K562 (cell line): ENCODE data around the gene DLGAP1. TPM values are rescaled to one million over a fixed set of nuclear protein-coding genes. Genes with fewer than 3 reads are reported as not detected.
A peak's percentile ranks its signal among the peaks of the same experiment; 100 is the strongest.

ENCODE experiments used
- BMI1 ChIP-seq: fragments of 150-350 bp; IDR thresholded peaks from 2 replicates; pipeline ENCODE4 v1.6.1; 2014; ENCODE audit warnings: low read length
- CHD1 ChIP-seq: fragments of 200-600 bp; sonication (generic); IDR thresholded peaks from one replicate; pipeline ENCODE4 v1.6.1; 2012; ENCODE audit warnings: mild to moderate bottlenecking, moderate library complexity, low read length, inconsistent platforms
- ETV5 ChIP-seq: sonication (generic); formaldehyde crosslinking; IDR thresholded peaks from 2 replicates; pipeline ENCODE4 v1.4.0; 2020; ENCODE audit warnings: low read depth, mild to moderate bottlenecking, missing genetic modification reagents
- HMGN3 ChIP-seq: IDR thresholded peaks from 2 replicates; pipeline ENCODE4 v1.6.1; 2011; ENCODE audit warnings: borderline replicate concordance, low read depth, mild to moderate bottlenecking, mixed read lengths, low read length; ENCODE audit not compliant: insufficient read length; ENCODE audit errors: extremely low read depth
- JUND ChIP-seq, 2 experiments: IDR thresholded peaks; 2 replicates in 1 of 2; 3 replicates in 1 of 2; pipeline ENCODE4 v1.6.1; 2011; ENCODE audit warnings: borderline replicate concordance in 2 of 2, low read depth in 2 of 2, low read length in 2 of 2, improper control_type of control experiment in 1 of 2, missing biosample characterization in 1 of 2, missing genetic modification characterization in 1 of 2, missing genetic modification reagents in 1 of 2
- KLF6 ChIP-seq: fragments of 250-450 bp; sonication (Bioruptor Pico); IDR thresholded peaks from 2 replicates; pipeline ENCODE4 v1.4.0; 2020; ENCODE audit warnings: mild to moderate bottlenecking, moderate library complexity, borderline replicate concordance
- LEF1 ChIP-seq: fragments of 450-650 bp; IDR thresholded peaks from 2 replicates; pipeline ENCODE4 v1.6.1; 2016; ENCODE audit warnings: mild to moderate bottlenecking
- MCM5 ChIP-seq: fragments of 450-650 bp; IDR thresholded peaks from 2 replicates; pipeline ENCODE4 v1.6.1; 2016; ENCODE audit warnings: low read depth
- MEF2D ChIP-seq: conservative IDR thresholded peaks from 2 replicates; pipeline ENCODE4 v1.6.1; 2016; ENCODE audit warnings: low read depth, missing genetic modification characterization, missing compliant biosample characterization
- OTX1 ChIP-seq: fragments of 450-650 bp; formaldehyde crosslinking; IDR thresholded peaks from 2 replicates; pipeline ENCODE4 v1.4.0; 2022; ENCODE audit warnings: mild to moderate bottlenecking
- PHTF2 ChIP-seq: fragments of 250-450 bp; sonication (Bioruptor Pico); IDR thresholded peaks from 2 replicates; pipeline ENCODE4 v1.5.0; 2021; ENCODE audit warnings: mild to moderate bottlenecking
- PTRF ChIP-seq: fragments of 450-650 bp; IDR thresholded peaks from 2 replicates; pipeline ENCODE4 v1.6.1; 2016; ENCODE audit warnings: mild to moderate bottlenecking, missing genetic modification characterization, missing compliant biosample characterization
- TARDBP ChIP-seq: fragments of 450-650 bp; IDR thresholded peaks from 2 replicates; pipeline ENCODE4 v1.6.1; 2016
- ZBTB17 ChIP-seq: fragments of 450-650 bp; formaldehyde crosslinking; IDR thresholded peaks from 2 replicates; pipeline ENCODE4 v1.4.0; 2020; ENCODE audit warnings: mild to moderate bottlenecking
- ZNF133 ChIP-seq: fragments of 250-450 bp; sonication (Bioruptor Pico); IDR thresholded peaks from 2 replicates; pipeline ENCODE4 v1.4.0; 2020; ENCODE audit warnings: mild to moderate bottlenecking
- ZNF311 ChIP-seq: fragments of 250-450 bp; sonication (Bioruptor Pico); IDR thresholded peaks from 2 replicates; pipeline ENCODE4 v1.4.0; 2020; ENCODE audit warnings: mild to moderate bottlenecking, moderate library complexity
- polyA plus RNA-seq, 8 experiments: library from polyadenylated mRNA; depleted of rRNA in 4 of 8; stranded (reverse) in 5 of 8; unstranded in 3 of 8; fragments of >200 nt; fragmentation: Nextera tagmentation in 2 of 8; fragmentation: Illumina TruSeq in 1 of 8; extraction: Ambion mirVana in 2 of 8; extraction: Trizol in 1 of 8; gene quantifications; 2 replicates each; pipeline versions ENCODE4 v1.2.1 to v1.2.3, GENCODE V29; 2011 to 2014; ENCODE audit warnings: inconsistent platforms in 1 of 8, missing spikeins in 1 of 8
- total RNA-seq, 7 experiments: library from RNA; depleted of rRNA in 6 of 7; stranded (reverse); fragments of >200 nt in 6 of 7; fragmentation: Illumina TruSeq in 2 of 7; extraction: Trizol in 2 of 7; gene quantifications; 2 replicates each; pipeline versions ENCODE4 v1.2.1 to v1.2.3, GENCODE V29; 2011 to 2021; ENCODE audit warnings: low replicate concordance in 1 of 7
- TF ChIP-seq, protein P1 (sequence below): fragments of 450-650 bp; IDR thresholded peaks from 2 replicates; pipeline ENCODE4 v1.6.1; 2017; ENCODE audit warnings: antibody characterized with exemption
- TF ChIP-seq, protein P2 (sequence below): sonication (generic); formaldehyde crosslinking; IDR thresholded peaks from 2 replicates; pipeline ENCODE4 v1.8.1; 2023; ENCODE audit warnings: mild to moderate bottlenecking, missing genetic modification reagents
- TF ChIP-seq, protein P3 (sequence below): IDR thresholded peaks from 2 replicates; pipeline ENCODE4 v1.6.1; 2016; ENCODE audit warnings: missing genetic modification characterization, missing compliant biosample characterization
- TF ChIP-seq, protein P4 (sequence below): fragments of 250-450 bp; sonication (Bioruptor Pico); IDR thresholded peaks from 2 replicates; pipeline ENCODE4 v1.5.0; 2021

DLGAP1 gene
- total and polyA plus RNA-seq, 9 of the 15 experiments (the other 6 are each of a cell fraction or from before 2014, with no cell fraction given), result 0.04 to 0.22 (median 0.08) TPM

DNA sequence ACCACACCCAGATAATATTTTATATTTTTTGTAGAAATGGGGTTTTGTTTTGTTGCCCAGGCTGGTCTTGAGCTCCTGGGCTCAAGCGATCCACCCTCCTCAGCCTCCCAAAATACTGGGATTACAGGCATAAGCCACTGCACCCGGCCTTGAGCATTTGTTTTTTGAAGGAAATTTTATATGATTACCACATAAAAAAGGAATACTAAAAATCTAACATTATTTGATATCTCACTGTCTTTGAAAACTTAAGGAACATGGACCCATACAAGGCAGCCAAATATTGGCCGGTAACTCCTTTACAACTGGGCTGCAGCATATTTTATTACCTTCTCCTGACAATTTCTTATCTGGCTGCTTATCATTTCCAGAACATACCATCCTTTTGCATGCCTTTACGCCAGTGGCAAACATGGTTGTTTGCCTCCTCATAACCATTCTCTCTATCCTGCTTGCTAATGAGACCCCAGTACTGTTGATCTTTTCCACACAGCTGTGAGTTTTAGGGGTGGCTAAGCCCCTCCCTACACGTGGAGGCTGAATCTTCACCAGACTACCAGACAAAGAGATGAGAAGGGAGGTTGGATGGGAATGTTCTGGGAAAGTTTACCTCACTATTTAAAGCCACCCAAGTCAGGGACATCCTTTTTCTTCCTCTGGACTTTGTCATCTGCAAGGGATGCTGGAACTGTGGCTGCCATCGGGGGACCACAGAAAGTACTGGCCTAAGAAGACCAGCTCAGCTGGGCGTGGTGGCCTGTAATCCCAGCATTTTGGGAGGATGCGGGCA is 847.6 kb downstream of the DLGAP1 start (continued):
- TF ChIP-seq, protein P1, sequence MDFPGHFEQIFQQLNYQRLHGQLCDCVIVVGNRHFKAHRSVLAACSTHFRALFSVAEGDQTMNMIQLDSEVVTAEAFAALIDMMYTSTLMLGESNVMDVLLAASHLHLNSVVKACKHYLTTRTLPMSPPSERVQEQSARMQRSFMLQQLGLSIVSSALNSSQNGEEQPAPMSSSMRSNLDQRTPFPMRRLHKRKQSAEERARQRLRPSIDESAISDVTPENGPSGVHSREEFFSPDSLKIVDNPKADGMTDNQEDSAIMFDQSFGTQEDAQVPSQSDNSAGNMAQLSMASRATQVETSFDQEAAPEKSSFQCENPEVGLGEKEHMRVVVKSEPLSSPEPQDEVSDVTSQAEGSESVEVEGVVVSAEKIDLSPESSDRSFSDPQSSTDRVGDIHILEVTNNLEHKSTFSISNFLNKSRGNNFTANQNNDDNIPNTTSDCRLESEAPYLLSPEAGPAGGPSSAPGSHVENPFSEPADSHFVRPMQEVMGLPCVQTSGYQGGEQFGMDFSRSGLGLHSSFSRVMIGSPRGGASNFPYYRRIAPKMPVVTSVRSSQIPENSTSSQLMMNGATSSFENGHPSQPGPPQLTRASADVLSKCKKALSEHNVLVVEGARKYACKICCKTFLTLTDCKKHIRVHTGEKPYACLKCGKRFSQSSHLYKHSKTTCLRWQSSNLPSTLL, result no peak
- TF ChIP-seq PTRF (tag), result peak; percentile 10
- TF ChIP-seq JUND (IDR thresholded peaks at IDR 0.05; ENCODE audit: borderline replicate concordance, low read depth, low read length), result peak; percentile 14; the same call in 1 of the 2 replicates
- peak; percentile 50; the same call in 1 of the 3 replicates for TF ChIP-seq JUND (tag; IDR thresholded peaks at IDR 0.05; ENCODE audit: borderline replicate concordance, low read depth, low read length)
- 0 out of 2 replicates have a peak, but pooled peaks have one; percentile 5 for TF ChIP-seq PHTF2 (CRISPR knock-in tag)
- no peak for TF ChIP-seq HMGN3
- TF ChIP-seq LEF1, result no peak
- TF ChIP-seq OTX1 (CRISPR knock-in tag), result peak; percentile 54; the same call in 1 of the 2 replicates
- no peak for TF ChIP-seq BMI1
- TF ChIP-seq MCM5, result no peak
- no peak for TF ChIP-seq CHD1
- peak; percentile 72; the same call in 1 of the 2 replicates for TF ChIP-seq KLF6
- TF ChIP-seq, protein P2, sequence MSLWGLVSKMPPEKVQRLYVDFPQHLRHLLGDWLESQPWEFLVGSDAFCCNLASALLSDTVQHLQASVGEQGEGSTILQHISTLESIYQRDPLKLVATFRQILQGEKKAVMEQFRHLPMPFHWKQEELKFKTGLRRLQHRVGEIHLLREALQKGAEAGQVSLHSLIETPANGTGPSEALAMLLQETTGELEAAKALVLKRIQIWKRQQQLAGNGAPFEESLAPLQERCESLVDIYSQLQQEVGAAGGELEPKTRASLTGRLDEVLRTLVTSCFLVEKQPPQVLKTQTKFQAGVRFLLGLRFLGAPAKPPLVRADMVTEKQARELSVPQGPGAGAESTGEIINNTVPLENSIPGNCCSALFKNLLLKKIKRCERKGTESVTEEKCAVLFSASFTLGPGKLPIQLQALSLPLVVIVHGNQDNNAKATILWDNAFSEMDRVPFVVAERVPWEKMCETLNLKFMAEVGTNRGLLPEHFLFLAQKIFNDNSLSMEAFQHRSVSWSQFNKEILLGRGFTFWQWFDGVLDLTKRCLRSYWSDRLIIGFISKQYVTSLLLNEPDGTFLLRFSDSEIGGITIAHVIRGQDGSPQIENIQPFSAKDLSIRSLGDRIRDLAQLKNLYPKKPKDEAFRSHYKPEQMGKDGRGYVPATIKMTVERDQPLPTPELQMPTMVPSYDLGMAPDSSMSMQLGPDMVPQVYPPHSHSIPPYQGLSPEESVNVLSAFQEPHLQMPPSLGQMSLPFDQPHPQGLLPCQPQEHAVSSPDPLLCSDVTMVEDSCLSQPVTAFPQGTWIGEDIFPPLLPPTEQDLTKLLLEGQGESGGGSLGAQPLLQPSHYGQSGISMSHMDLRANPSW, result no peak
- 0 out of 2 replicates have a peak, but pooled peaks have one; percentile 49 for TF ChIP-seq ZNF133
- peak; percentile 48 for TF ChIP-seq MEF2D
- peak; percentile 64; the same call in 1 of the 2 replicates for TF ChIP-seq ZNF311 (CRISPR knock-in tag)
- TF ChIP-seq, protein P3, sequence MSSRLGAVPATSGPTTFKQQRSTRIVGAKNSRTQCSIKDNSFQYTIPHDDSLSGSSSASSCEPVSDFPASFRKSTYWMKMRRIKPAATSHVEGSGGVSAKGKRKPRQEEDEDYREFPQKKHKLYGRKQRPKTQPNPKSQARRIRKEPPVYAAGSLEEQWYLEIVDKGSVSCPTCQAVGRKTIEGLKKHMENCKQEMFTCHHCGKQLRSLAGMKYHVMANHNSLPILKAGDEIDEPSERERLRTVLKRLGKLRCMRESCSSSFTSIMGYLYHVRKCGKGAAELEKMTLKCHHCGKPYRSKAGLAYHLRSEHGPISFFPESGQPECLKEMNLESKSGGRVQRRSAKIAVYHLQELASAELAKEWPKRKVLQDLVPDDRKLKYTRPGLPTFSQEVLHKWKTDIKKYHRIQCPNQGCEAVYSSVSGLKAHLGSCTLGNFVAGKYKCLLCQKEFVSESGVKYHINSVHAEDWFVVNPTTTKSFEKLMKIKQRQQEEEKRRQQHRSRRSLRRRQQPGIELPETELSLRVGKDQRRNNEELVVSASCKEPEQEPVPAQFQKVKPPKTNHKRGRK, result no peak
- TF ChIP-seq ETV5 (CRISPR knock-in tag), result peak; percentile 22; the same call in 1 of the 2 replicates
- TF ChIP-seq, protein P4, sequence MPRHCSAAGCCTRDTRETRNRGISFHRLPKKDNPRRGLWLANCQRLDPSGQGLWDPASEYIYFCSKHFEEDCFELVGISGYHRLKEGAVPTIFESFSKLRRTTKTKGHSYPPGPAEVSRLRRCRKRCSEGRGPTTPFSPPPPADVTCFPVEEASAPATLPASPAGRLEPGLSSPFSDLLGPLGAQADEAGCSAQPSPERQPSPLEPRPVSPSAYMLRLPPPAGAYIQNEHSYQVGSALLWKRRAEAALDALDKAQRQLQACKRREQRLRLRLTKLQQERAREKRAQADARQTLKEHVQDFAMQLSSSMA (CRISPR knock-in tag), result peak; percentile 38; the same call in 1 of the 2 replicates
- TF ChIP-seq TARDBP, result no peak
- peak; percentile 47; the same call in 1 of the 2 replicates for TF ChIP-seq ZBTB17 (CRISPR knock-in tag)
